Measurements from ENCODE around the gene ZNF148. TPM values are rescaled to one million over a fixed set of nuclear protein-coding genes. Genes with fewer than 3 reads are reported as not detected.

ZNF148 gene
- total RNA-seq, 1 experiment from 2014 or later = 24.8 TPM

- H3K4ac ChIP-seq (ENCODE audit: low read depth, low read length) = no peak overlapping the region
- H3K23me2 ChIP-seq (ENCODE audit: insufficient read length, low read depth, low read length, poor library complexity, severe bottlenecking) = no peaks in the 10 kb centered on the region
- H3K9me3 Mint-ChIP-seq = no peaks in the 10 kb centered on the region
- H3K9ac ChIP-seq (ENCODE audit: extremely low read depth, insufficient read length, low read length) = no peak overlapping the region
- no peak overlapping the region for H2BK5ac ChIP-seq (ENCODE audit: insufficient read length, low read length)
- H4K8ac ChIP-seq (replicated peaks; ENCODE audit: insufficient read length, low read depth, low read length) = no peak overlapping the region
- no peak overlapping the region for H2AK5ac ChIP-seq (ENCODE audit: insufficient read length, low read length)
- DNase-seq = no peak
- H2BK20ac ChIP-seq (ENCODE audit: low read depth, low read length, poor library complexity, severe bottlenecking) = no peak overlapping the region
- H3K9me3 ChIP-seq (ENCODE audit: control insufficient read depth, low read depth, low read length) = no peaks in the 10 kb centered on the region
- no peak overlapping the region for H3T11ph ChIP-seq (ENCODE audit: low read length)
- H3K27ac ChIP-seq (ENCODE audit: insufficient read length, low read depth, low read length) = no peak overlapping the region
- H4K5ac ChIP-seq (ENCODE audit: insufficient read length, low read depth, low read length) = no peak overlapping the region
- no peaks in the 10 kb centered on the region for H4K20me1 ChIP-seq (ENCODE audit: control insufficient read depth, insufficient read depth, insufficient read length)
- no peak overlapping the region for H3K27ac Mint-ChIP-seq
- peaks cover 5% of the 10 kb centered on the region for H3K4me1 ChIP-seq (ENCODE audit: insufficient read depth, low read length)
- H2AFZ ChIP-seq (ENCODE audit: low read length) = no peak overlapping the region
- no peak overlapping the region for H2BK12ac ChIP-seq (ENCODE audit: insufficient read length, low read depth, low read length)
- no peak overlapping the region for H2BK120ac ChIP-seq (ENCODE audit: low read depth, low read length, poor library complexity, severe bottlenecking)
- WGBS (ENCODE audit: extremely low coverage, insufficient read length, low lambda C conversion rate) = no CpG with 5 or more reads among the region's 10 CpGs
- no peak overlapping the region for H3K23ac ChIP-seq (ENCODE audit: insufficient read length, low read depth, low read length)
- no peaks in the 10 kb centered on the region for H3K79me1 ChIP-seq (ENCODE audit: insufficient read depth, low read depth, low read length, poor library complexity, severe bottlenecking)
- H3K79me2 ChIP-seq (ENCODE audit: insufficient read depth, low read length) = no peaks in the 10 kb centered on the region
- no peaks in the 10 kb centered on the region for H3K27me3 ChIP-seq (ENCODE audit: insufficient read depth, low read length)
- H4K91ac ChIP-seq (ENCODE audit: insufficient read length, low read depth, low read length) = no peak overlapping the region
- H2BK15ac ChIP-seq (ENCODE audit: low read depth, low read length) = no peak overlapping the region
- H3K4me3 Mint-ChIP-seq = no peak overlapping the region
- H3K4me2 ChIP-seq (ENCODE audit: insufficient read depth, insufficient read length, low read length) = no peak overlapping the region
- H3K36me3 Mint-ChIP-seq (ENCODE audit: insufficient read depth in 1 of 3, low read depth in 3 of 3) = no peaks in the 10 kb centered on the region
- H3K56ac ChIP-seq (ENCODE audit: insufficient read length, low read depth, low read length) = no peak overlapping the region
- no peak overlapping the region for H3K18ac ChIP-seq (ENCODE audit: insufficient read length, low read depth, low read length)
- no peaks in the 10 kb centered on the region; the same call in 1 of the 2 replicates for H3K27me3 Mint-ChIP-seq (ENCODE audit: low read depth)
- peaks cover 12 to 13% of the 10 kb centered on the region in 2 experiments for H3K4me1 Mint-ChIP-seq
- no peak overlapping the region for H3K14ac ChIP-seq (ENCODE audit: insufficient read depth, low read length)
- TF ChIP-seq, protein P1, sequence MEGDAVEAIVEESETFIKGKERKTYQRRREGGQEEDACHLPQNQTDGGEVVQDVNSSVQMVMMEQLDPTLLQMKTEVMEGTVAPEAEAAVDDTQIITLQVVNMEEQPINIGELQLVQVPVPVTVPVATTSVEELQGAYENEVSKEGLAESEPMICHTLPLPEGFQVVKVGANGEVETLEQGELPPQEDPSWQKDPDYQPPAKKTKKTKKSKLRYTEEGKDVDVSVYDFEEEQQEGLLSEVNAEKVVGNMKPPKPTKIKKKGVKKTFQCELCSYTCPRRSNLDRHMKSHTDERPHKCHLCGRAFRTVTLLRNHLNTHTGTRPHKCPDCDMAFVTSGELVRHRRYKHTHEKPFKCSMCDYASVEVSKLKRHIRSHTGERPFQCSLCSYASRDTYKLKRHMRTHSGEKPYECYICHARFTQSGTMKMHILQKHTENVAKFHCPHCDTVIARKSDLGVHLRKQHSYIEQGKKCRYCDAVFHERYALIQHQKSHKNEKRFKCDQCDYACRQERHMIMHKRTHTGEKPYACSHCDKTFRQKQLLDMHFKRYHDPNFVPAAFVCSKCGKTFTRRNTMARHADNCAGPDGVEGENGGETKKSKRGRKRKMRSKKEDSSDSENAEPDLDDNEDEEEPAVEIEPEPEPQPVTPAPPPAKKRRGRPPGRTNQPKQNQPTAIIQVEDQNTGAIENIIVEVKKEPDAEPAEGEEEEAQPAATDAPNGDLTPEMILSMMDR (conservative IDR thresholded peaks at IDR 0.05) = no peak
These were observed 154.9 kb downstream of the ZNF148 start for GRCh38 chr3:125220183-125220582.

All from H9 (cell line).